GM19193 (cell line): ENCODE measurements around the gene COX4I1.

ENCODE experiments used
- POLR2A ChIP-seq: IDR thresholded peaks from 4 replicates; pipeline ENCODE4 v1.6.1; 2011; ENCODE audit not compliant: insufficient read depth, insufficient read length; ENCODE audit errors: extremely low read depth

The COX4I1 gene

GRCh38 chr16:85836706-85837582 is 37.4 kb downstream of the COX4I1 start:
- no peak for TF ChIP-seq POLR2A

DNA sequence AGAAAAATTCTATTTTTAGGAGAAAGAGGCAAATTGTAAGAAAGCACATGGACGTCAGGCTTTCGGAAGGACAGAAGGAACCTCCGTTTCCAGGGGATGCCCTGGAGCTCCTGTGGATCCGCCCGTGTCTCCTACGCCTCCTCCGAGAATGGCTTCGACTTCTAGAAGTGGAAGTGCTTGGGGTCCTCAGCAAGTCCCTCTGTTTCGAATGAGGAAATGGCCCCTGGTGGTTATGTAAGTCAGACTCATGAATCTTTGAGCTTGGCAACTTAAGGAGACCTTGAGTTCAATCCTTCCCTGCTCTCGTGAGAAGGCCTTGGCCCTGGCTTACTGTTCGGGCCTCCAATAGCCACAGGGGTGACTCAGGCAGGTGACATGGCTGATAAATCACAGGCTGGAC is 38.9 kb downstream of the COX4I1 start:
- TF ChIP-seq POLR2A: no peak

DNA sequence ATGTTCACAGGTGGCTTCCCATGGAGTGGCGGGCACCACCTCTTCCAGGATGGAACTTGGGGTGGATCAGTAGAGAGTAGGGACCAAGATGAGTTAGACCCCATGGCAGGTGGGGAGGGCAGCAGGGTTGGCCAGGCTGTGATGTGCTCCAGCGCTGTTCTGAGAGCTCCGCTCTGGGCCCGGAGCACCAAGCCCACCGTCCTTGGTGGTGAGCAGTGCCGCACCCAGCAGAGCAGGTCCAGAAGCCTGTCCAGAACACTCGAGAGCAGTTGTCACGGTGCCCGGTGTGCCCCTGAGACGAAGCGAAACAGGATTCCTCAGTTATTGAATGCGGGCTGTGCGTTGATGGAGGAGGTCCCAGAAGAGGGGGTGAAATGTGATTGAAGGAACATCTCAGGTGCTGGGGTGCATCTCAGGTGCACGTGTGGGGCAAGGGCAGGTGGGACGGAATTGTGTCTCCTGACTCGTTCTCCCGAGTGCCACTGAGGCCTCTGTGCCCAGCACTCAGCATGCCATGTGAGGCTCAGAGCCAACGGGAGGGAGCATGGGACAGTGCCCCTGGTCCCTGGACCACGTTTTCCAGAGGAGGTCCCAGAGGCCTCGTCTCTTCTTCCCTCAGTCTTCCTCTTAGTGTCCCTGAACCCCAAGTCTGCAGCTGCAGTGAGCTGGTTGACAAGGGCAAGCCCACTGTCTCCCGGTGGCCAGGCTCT is 39.5 kb downstream of the COX4I1 start:
- TF ChIP-seq POLR2A: no peak

DNA sequence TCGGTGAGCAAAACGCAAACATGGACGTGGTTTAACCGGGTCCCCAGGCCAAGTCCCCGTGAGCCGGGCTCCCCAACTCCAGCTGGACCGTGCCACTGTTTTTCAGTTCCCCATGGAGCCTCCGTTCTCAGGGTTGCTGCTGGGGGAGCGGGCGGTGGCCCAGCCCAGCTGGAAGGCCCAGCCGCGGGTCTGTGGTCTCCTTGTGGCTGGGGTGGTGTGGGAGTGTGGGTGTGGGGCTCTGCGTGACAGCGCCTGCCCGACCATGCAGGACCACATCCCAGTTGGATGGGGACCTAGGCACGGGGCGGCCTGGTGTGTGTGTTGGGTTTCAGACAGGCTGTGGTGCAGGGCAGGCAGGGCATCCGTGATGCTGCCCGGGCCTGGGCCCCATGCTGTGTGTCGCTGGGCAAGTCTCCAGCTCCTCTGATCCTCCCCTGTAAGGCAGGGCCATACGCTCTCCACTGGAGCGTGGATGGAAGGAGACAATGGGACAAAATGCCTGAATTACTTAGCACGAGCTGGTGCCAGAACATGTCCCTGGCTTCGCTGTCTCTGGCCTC is 40.3 kb downstream of the COX4I1 start:
- TF ChIP-seq POLR2A: no peak

DNA sequence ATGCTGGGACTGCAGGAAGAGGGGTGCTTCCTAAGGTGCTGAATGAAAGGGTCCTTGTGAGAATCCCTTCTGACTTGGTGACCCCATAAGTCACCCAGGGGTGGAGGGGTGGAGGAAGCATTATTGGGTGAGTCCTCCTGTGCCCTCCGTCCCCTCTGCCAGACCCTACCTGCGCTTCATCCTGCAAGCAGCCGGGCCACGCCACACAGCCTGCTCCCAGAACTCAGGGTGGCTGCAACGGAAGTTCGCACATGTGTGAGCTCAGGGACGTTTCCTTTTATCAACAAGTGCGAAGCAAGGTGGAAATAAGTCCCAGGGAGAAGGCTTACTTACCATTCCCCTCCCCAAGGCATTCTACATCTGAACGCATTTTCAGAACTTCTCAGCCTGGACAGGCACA is 40.9 kb downstream of the COX4I1 start:
- TF ChIP-seq POLR2A: no peak

DNA sequence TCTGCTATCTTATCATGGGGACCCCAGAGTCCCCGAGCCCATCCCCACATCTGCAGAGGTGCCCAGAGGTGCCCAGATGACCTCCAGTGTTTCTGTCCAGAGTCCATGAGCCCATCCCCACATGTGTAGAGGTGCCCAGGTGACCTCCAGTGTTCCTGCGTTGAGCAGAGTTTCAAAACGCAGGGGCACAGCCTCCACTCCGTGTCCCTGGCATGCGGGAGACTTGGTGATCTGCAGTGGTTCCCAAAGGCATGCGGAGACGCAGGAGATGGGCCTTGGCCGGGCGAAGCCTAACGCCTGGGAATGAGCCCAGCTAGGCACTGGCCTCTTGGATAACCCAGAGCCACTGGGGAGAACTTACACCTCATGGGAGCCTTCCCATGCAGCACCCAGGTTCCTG is 41.3 kb downstream of the COX4I1 start:
- no peak for TF ChIP-seq POLR2A

- TF ChIP-seq POLR2A: no peak
These were observed 42.9 kb downstream of the COX4I1 start for GRCh38 chr16:85842435-85842834.

DNA sequence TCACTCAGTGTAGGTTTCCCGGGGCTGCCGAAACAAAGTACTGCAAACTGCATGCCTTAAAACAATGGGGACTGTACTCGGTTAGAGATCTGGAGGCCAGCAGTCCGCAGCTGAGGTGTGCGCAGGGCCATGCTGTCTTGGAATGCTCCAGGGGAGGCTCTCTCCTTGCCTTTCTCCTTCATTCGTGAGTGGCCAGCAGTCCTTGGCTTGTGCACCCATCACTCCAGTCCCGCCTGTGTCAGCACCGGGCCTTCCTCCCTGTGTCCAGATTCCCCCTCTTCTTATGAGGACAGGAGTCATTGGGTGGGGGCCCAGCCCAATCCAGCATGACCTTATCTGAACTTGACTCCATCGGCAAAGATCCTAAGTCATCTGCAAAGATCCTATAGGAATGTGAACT is 43.4 kb downstream of the COX4I1 start:
- no peak for TF ChIP-seq POLR2A

DNA sequence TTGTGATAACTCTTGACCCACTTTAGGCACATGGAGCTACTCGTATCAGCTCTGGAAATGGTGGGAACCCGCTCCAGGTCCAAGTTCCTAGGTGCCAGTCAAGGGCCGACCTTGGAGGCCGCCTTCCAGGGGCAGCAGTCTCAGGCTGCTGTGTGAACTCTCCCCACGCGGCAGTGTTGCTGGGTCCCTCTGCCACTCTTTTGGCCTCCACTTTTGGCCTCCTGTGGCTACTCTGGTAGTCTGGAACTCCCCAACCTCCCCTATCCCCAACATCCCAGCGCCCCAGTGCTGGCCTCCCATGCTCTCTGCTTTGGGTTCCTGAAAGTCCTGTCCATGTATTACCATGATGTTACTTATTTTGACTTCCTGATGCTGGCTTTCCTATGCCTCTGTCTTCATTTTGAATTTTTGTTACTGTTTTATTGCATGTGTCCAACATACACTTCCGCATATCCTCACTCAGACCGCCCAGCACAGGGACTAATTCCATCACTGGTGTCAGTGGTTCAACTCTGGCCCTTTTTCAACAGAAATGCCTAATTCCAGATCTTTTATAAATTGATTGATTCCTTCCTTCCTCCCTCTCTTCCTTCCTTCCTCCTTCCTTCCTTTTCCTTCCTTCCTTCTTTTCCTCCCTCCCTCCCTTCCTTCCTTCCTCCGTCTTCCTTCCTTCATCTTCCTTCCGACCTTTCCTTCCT is 44.1 kb downstream of the COX4I1 start:
- no peak for TF ChIP-seq POLR2A

- TF ChIP-seq POLR2A: no peak
These were observed 44.6 kb downstream of the COX4I1 start for GRCh38 chr16:85844169-85844481.

- TF ChIP-seq POLR2A: no peak
These were observed 45.3 kb downstream of the COX4I1 start for GRCh38 chr16:85844786-85845185.

DNA sequence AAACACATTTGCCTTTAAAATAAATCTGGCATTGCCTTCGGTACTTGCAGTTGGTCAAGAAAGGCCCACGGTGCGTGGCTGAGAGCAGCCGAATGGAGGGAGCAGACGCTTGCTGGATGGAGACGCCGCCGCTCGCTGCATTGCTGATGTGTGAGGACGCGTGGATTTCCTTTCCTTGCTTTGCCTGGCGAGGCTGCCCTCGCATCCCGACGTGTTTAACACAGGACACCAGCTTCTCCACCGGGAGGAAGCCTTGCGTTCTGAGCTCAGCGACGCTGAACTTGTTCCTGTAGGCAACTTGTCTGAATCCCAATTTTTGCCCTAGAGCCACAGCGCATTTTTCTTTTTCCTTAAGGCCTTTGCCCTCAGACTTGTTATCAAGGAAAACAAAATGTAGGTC is 45.8 kb downstream of the COX4I1 start:
- no peak for TF ChIP-seq POLR2A

- TF ChIP-seq POLR2A: no peak
These were observed 47.0 kb downstream of the COX4I1 start for GRCh38 chr16:85846461-85846860.

DNA sequence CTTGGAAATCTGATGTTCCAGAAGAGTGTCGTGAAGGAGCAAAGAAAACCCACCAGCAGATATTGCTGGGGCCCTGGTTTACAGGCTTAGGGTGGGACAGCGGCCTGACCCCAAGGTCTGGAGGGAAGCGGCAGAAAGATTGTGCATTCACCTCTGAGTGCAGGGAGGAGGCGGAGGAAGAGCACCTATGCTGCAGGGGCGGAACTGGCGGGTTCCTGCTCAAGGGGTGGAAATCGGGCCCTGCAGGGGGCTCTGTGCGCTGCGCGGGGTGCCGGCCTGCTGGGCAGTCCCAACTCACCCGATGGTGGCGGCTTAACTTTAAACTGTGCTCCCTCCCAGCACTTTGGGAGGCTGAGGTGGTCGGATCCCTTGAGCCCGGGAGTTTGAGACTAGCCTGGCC is 47.5 kb downstream of the COX4I1 start:
- TF ChIP-seq POLR2A: no peak

DNA sequence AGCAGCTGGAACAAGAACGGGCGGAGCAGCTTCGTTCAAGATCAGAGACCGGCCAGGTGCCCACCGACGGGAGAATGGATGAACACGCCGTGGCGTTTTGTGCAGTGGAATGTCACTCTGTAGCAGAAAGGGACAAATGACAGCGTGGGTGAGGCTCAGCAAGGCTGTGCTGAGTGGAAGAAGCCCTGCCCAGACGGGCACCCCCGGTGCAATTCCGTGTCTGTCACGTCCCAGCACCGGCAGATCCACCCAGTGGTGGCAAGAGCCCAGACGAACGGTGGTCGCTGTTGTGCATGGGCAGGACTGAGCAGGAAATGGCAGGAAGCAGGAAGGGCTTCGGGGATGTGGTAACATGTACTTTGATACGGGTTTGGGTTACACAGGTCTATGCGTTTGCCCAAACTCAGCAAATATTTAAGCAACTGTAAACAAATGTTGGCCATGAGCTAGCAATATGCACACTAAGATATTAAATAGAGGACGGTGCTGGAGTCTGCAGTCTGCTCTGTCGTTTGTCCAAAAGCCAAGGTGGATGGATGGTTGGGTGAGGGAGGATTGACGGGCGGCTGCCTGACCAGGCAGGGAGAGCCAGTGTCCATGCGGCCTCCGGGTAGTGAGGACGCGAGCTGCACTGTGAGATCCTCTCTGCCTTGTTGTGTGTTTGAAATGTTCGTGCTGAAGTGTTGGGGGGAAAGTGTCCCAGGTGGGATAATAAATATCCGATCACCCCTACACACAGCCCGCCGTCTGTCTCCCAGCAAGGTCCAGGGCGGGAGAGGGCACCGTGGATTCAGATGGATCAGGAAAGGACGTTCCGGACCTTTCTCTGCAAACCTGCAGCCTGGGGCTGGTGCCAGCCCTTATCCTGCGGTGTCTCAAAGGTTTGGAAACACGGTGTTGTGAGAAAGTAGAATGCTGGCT is 48.4 kb downstream of the COX4I1 start:
- TF ChIP-seq POLR2A: no peak

- no peak for TF ChIP-seq POLR2A
These were observed 49.5 kb downstream of the COX4I1 start for GRCh38 chr16:85848986-85849385.
